B cell (primary cell): ENCODE data around the gene MMS22L. TPM values are rescaled to one million over a fixed set of nuclear protein-coding genes. Genes with fewer than 3 reads are reported as not detected.

ENCODE experiments used
- ATAC-seq: fragments of 200-7000 bp; cut with Tn5 transposase; one replicate; pipeline ENCODE4 v1.10.0; 2021; ENCODE audit warnings: low read depth, mild to moderate bottlenecking, moderate number of reproducible peaks, moderate library complexity
- CTCF ChIA-PET: fragments of 350-600 bp; sonication (Branson Sonifier 250); formaldehyde crosslinking; loops from one replicate; lab custom pipeline; 2021; ENCODE audit warnings: antibody characterized with exemption, inconsistent platforms; lab: Charles Lee
- POLR2A ChIA-PET: fragments of 350-600 bp; sonication (Branson Sonifier 250); formaldehyde crosslinking; loops from one replicate; lab custom pipeline; 2021; ENCODE audit warnings: antibody characterized with exemption; lab: Charles Lee
- DNase-seq: peaks from one replicate; pipeline ENCODE4 v3.0.0; 2013
- H2AFZ ChIP-seq: 2 replicates; pipeline ENCODE4 v1.6.1; 2012; ENCODE audit warnings: mild to moderate bottlenecking, low read depth, low read length; ENCODE audit not compliant: insufficient read depth, poor library complexity, severe bottlenecking
- H3K27ac ChIP-seq, 2 donors: 1 replicate in 1 of 2; 2 replicates in 1 of 2; pipeline ENCODE4 v1.5.1; 2012 to 2013; ENCODE audit warnings: low read length in 2 of 2, mild to moderate bottlenecking in 2 of 2, moderate library complexity in 1 of 2
- H3K27me3 ChIP-seq, 4 experiments: fragments of 200-600 bp in 1 of 4; sonication (generic) in 1 of 4; replicated peaks in 1 of 4; 1 replicate in 2 of 4; 2 replicates in 2 of 4; pipeline versions ENCODE4 v1.6.1 to v1.7.0; 2013 to 2016; ENCODE audit warnings: low read length in 3 of 4, mild to moderate bottlenecking in 2 of 4, mixed read lengths in 1 of 4, moderate library complexity in 1 of 4; ENCODE audit not compliant: insufficient read depth in 4 of 4, control insufficient read depth in 3 of 4; ENCODE audit errors: control extremely low read depth in 1 of 4
- H3K36me3 ChIP-seq, 2 experiments: replicated peaks in 1 of 2; 1 replicate in 1 of 2; 2 replicates in 1 of 2; pipeline versions ENCODE4 v1.6.1 to v1.7.1; 2013; ENCODE audit warnings: low read length in 1 of 2; ENCODE audit not compliant: insufficient read depth in 2 of 2, control insufficient read depth in 1 of 2; ENCODE audit errors: control extremely low read depth in 1 of 2, extremely low read depth in 1 of 2
- H3K4me1 ChIP-seq, 2 donors: fragments of 200-600 bp in 1 of 2; sonication (generic) in 1 of 2; 1 replicate in 1 of 2; 2 replicates in 1 of 2; pipeline versions ENCODE4 v1.5.1 to v1.6.1; 2013 to 2017; ENCODE audit warnings: low read length in 2 of 2; ENCODE audit not compliant: control insufficient read depth in 2 of 2, insufficient read depth in 2 of 2
- H3K4me2 ChIP-seq: replicated peaks from 2 replicates; pipeline ENCODE3; 2012; ENCODE audit warnings: mild to moderate bottlenecking, low read depth, low read length; ENCODE audit not compliant: poor library complexity, severe bottlenecking
- H3K4me3 ChIP-seq, 5 experiments: fragments of 200-600 bp in 1 of 5; sonication (generic) in 1 of 5; 1 replicate in 3 of 5; 2 replicates in 2 of 5; pipeline versions ENCODE4 v1.5.1 to v1.7.0; 2011 to 2016; ENCODE audit warnings: low read length in 4 of 5, mild to moderate bottlenecking in 4 of 5, low read depth in 2 of 5, control low read depth in 1 of 5, moderate library complexity in 1 of 5; ENCODE audit not compliant: insufficient read depth in 1 of 5; ENCODE audit errors: control extremely low read depth in 1 of 5, extremely low read depth in 1 of 5
- H3K79me2 ChIP-seq: fragments of 200-600 bp; sonication (generic); one replicate; pipeline ENCODE4 v1.6.0; 2016; ENCODE audit warnings: low read length; ENCODE audit not compliant: control insufficient read depth, insufficient read depth
- H3K9ac ChIP-seq: fragments of 200-600 bp; sonication (generic); 2 replicates; pipeline ENCODE4 v1.6.1; 2017; ENCODE audit warnings: mild to moderate bottlenecking, low read length, moderate library complexity
- H3K9me3 ChIP-seq, 3 donors: one replicate each; pipeline versions ENCODE4 v1.6.1 to v1.7.1; 2013; ENCODE audit warnings: low read length in 2 of 3; ENCODE audit not compliant: control insufficient read depth in 2 of 3, insufficient read depth in 1 of 3; ENCODE audit errors: control extremely low read depth in 1 of 3
- H4K20me1 ChIP-seq: 2 replicates; pipeline ENCODE4 v1.6.0; 2012; ENCODE audit warnings: mild to moderate bottlenecking, low read length; ENCODE audit not compliant: insufficient read depth, control insufficient read depth, poor library complexity, severe bottlenecking
- H3K27ac Mint-ChIP-seq: one replicate; pipeline ENCODE4 v1.8.0; 2021; ENCODE audit warnings: mixed read lengths
- H3K27me3 Mint-ChIP-seq: one replicate; pipeline ENCODE4 v1.8.0; 2021; ENCODE audit warnings: mixed read lengths
- H3K4me1 Mint-ChIP-seq: one replicate; pipeline ENCODE4 v1.8.0; 2021; ENCODE audit warnings: mixed read lengths
- H3K4me3 Mint-ChIP-seq: one replicate; pipeline ENCODE4 v1.8.0; 2021; ENCODE audit warnings: mixed read lengths
- H3K9me3 Mint-ChIP-seq: one replicate; pipeline ENCODE4 v1.8.0; 2022; ENCODE audit warnings: mixed read lengths; ENCODE audit not compliant: insufficient read depth
- EZH2 ChIP-seq: IDR thresholded peaks from 2 replicates; pipeline ENCODE4 v1.6.1; 2012; ENCODE audit warnings: borderline replicate concordance, low read depth, mild to moderate bottlenecking, moderate library complexity, low read length; ENCODE audit not compliant: insufficient read depth, poor library complexity, severe bottlenecking
- WGBS: methylation state at CpG from one replicate; pipeline ENCODE4 v1.1.5; 2013; ENCODE audit warnings: missing lambda C conversion rate; ENCODE audit not compliant: insufficient coverage; 5-methylcytosine and 5-hydroxymethylcytosine counted together
- intact Hi-C: fragments of 100-400 bp; cut with micrococcal nuclease; formaldehyde crosslinking; loops from one replicate; pipeline ENCODE4 v1.10.0; 2022
- polyA plus RNA-seq: library from polyadenylated mRNA; depleted of rRNA; stranded (reverse); fragments of >200 nt; gene quantifications from 2 replicates; pipeline ENCODE4 v1.2.3, GENCODE V29; 2012
- total RNA-seq, 2 donors: library from RNA; stranded (reverse); fragments of 120-200 nt in 1 of 2; gene quantifications; 1 replicate in 1 of 2; 2 replicates in 1 of 2; pipeline versions ENCODE4 v1.2.3 to v1.2.4, GENCODE V29; 2013 to 2022
- TF ChIP-seq, protein P1 (sequence below): fragments of 200-600 bp; IDR thresholded peaks from one replicate; pipeline ENCODE4 v1.8.0; 2022; ENCODE audit warnings: antibody characterized with exemption, mild to moderate bottlenecking

The MMS22L gene
- total and polyA plus RNA-seq, 2 donors (not counting 1 experiment from before 2014, with no cell fraction given): 3.2 to 20.5 TPM

DNA sequence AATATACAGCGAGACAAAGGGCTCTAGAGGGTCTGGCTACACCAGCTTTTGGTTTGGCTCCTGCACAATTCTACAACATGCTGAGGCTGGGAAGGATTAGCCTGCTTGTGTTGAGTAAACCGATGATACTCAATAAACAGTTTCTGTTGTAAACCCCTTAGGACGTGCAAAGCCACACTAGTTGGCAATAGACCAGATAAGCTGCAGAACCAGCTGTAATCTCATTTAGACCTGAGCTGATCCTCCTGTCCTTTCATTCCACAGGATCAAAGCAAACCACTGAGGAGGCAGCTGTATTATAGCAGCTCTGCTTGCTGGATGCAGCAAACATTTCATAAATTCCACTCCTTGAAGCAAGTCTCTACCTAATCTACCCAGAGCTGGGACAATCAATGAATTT lies 79.7 kb downstream of the MMS22L start:
- TF ChIP-seq, protein P1, sequence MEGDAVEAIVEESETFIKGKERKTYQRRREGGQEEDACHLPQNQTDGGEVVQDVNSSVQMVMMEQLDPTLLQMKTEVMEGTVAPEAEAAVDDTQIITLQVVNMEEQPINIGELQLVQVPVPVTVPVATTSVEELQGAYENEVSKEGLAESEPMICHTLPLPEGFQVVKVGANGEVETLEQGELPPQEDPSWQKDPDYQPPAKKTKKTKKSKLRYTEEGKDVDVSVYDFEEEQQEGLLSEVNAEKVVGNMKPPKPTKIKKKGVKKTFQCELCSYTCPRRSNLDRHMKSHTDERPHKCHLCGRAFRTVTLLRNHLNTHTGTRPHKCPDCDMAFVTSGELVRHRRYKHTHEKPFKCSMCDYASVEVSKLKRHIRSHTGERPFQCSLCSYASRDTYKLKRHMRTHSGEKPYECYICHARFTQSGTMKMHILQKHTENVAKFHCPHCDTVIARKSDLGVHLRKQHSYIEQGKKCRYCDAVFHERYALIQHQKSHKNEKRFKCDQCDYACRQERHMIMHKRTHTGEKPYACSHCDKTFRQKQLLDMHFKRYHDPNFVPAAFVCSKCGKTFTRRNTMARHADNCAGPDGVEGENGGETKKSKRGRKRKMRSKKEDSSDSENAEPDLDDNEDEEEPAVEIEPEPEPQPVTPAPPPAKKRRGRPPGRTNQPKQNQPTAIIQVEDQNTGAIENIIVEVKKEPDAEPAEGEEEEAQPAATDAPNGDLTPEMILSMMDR: no peak
- no peak for TF ChIP-seq EZH2
- Histone ChIP-seq H4K20me1 (no peaks in the 10 kb centered on the region), H3K4me2 (no peak overlapping the region), H3K79me2 (no peaks in the 10 kb centered on the region), H3K4me3 (no peak overlapping the region), H3K9ac (no peak overlapping the region), H3K27me3 (no peaks in the 10 kb centered on the region), H2AFZ (no peak overlapping the region), H3K9me3 (no peaks in the 10 kb centered on the region), H3K4me1 (no peaks in the 10 kb centered on the region), H3K36me3 (no peaks in the 10 kb centered on the region), H3K27ac (no peak overlapping the region)
- DNase-seq: no peak
- Mint-ChIP-seq H3K27ac (no peak overlapping the region), H3K4me1 (no peaks in the 10 kb centered on the region), H3K4me3 (no peak overlapping the region), H3K27me3 (no peaks in the 10 kb centered on the region), H3K9me3 (no peaks in the 10 kb centered on the region)
- ChIA-PET POLR2A (no interaction called here), CTCF (interaction anchor here (1.0 kb wide), 1 partner anchor 17 kb away, joined by 3 read pairs; no protein-coding TSS in a partner anchor)
- no peak for ATAC-seq
- WGBS: 100% methylated on average over 2 of the region's 3 CpGs
- intact Hi-C loops: no loop called here

DNA sequence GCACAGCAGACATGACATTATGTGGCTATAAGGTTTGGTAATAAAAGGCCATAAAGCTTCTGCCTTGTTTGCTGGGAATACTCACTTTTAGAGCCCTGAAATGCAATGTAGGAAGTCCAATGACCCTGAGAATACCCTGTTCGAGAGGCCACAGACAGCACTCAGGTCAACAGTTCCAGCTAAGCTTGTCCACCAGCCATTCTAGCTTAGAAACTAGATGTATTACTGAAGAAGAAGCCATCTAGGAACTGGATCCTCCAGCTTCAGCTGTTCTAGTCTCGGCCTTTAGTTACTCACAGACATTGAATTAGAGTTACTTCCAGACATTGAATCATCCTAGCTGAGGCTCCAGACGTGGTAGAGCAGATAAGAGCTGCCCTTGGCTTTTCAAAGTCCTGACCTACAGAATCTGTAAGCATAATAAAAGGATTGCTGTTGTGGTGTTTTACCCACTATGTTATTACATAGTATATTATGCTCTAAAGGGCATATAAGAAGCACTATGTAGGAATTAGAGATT lies 84.9 kb downstream of the MMS22L start:
- Histone ChIP-seq H3K36me3 (no peaks in the 10 kb centered on the region), H3K4me2 (no peak overlapping the region), H3K79me2 (no peaks in the 10 kb centered on the region), H3K9ac (no peak overlapping the region), H3K27ac (no peak overlapping the region), H3K27me3 (no peaks in the 10 kb centered on the region), H2AFZ (no peak overlapping the region), H3K4me1 (no peaks in the 10 kb centered on the region), H3K9me3 (no peaks in the 10 kb centered on the region), H4K20me1 (no peaks in the 10 kb centered on the region), H3K4me3 (no peak overlapping the region)
- WGBS: 100% methylated on average over 1 of the region's 3 CpGs
- Mint-ChIP-seq H3K27ac (no peak overlapping the region), H3K4me3 (no peak overlapping the region), H3K27me3 (no peaks in the 10 kb centered on the region), H3K4me1 (no peaks in the 10 kb centered on the region), H3K9me3 (no peaks in the 10 kb centered on the region)
- intact Hi-C loops: no loop called here
- POLR2A ChIA-PET: no interaction called here
- DNase-seq (no peak), ATAC-seq (no peak)
- TF ChIP-seq, protein P1: no peak
- TF ChIP-seq EZH2: no peak
- CTCF ChIA-PET: interaction anchor here (1.1 to 4.0 kb wide), 3 partner anchors 9 to 11 kb away, joined by 3 to 21 read pairs (median 5); no protein-coding TSS in a partner anchor
